IMR-90 (cell line): ENCODE data around the gene TECPR2. TPM values are rescaled to one million over a fixed set of nuclear protein-coding genes. Genes with fewer than 3 reads are reported as not detected.
A peak's percentile ranks its signal among the peaks of the same experiment; 100 is the strongest.

Experiments used
- ATAC-seq: fragments of 200-7000 bp; cut with Tn5 transposase; 2 replicates; pipeline ENCODE4 v1.9.1; 2020; ENCODE audit warnings: low read depth, mild to moderate bottlenecking, moderate library complexity
- BruUV-seq: library from RNA; stranded (reverse); fragments of 400-500 nt; replicated peaks from 2 replicates; lab custom pipeline; 2021; lab: Mats Ljungman, UMichigan
- CTCF ChIA-PET: fragments of 300-600 bp; formaldehyde crosslinking; extraction: SDS; loops from one replicate; lab custom pipeline; 2021; ENCODE audit warnings: antibody characterized with exemption; lab: Yijun Ruan, JAX
- POLR2A ChIA-PET: fragments of 300-600 bp; sonication (Branson Sonifier 250); formaldehyde crosslinking; loops from one replicate; lab custom pipeline; 2022; ENCODE audit warnings: antibody characterized with exemption; ENCODE audit not compliant: unreplicated experiment; lab: Charles Lee
- DNase-seq: peaks from one replicate; pipeline ENCODE4 v3.0.0; 2013
- H2AFZ ChIP-seq: replicated peaks from 2 replicates; pipeline ENCODE3; 2013; ENCODE audit warnings: low read length, mild to moderate bottlenecking; ENCODE audit not compliant: poor library complexity
- H2AK5ac ChIP-seq: 2 replicates; pipeline ENCODE4 v1.6.1; 2013; ENCODE audit warnings: low read depth, low read length, inconsistent platforms
- H2AK9ac ChIP-seq: replicated peaks from 2 replicates; pipeline ENCODE3; 2013; ENCODE audit warnings: mild to moderate bottlenecking, low read depth, low read length, moderate library complexity; ENCODE audit not compliant: poor library complexity
- H2BK120ac ChIP-seq: 2 replicates; pipeline ENCODE4 v1.6.1; 2013; ENCODE audit warnings: low read depth, low read length, inconsistent platforms
- H2BK15ac ChIP-seq: 3 replicates; pipeline ENCODE4 v1.6.1; 2013; ENCODE audit warnings: low read depth, low read length, inconsistent platforms
- H2BK20ac ChIP-seq: 2 replicates; pipeline ENCODE4 v1.6.1; 2013; ENCODE audit warnings: low read depth, mild to moderate bottlenecking, inconsistent platforms, low read length, moderate library complexity
- H2BK5ac ChIP-seq: 2 replicates; pipeline ENCODE4 v1.6.1; 2013; ENCODE audit warnings: mild to moderate bottlenecking, low read depth, low read length, inconsistent platforms; ENCODE audit not compliant: poor library complexity, severe bottlenecking
- H3K14ac ChIP-seq: replicated peaks from 2 replicates; pipeline ENCODE4 v1.6.1; 2013; ENCODE audit warnings: low read depth, low read length, inconsistent platforms
- H3K18ac ChIP-seq: 2 replicates; pipeline ENCODE4 v1.6.1; 2013; ENCODE audit warnings: low read depth, low read length, control low read depth
- H3K23ac ChIP-seq: 2 replicates; pipeline ENCODE4 v1.6.1; 2013; ENCODE audit warnings: low read depth, low read length, inconsistent platforms
- H3K27ac ChIP-seq: 2 replicates; pipeline ENCODE4 v1.5.1; 2013; ENCODE audit warnings: mild to moderate bottlenecking, control low read depth, low read length; ENCODE audit not compliant: insufficient read depth
- H3K27me3 ChIP-seq: 2 replicates; pipeline ENCODE4 v1.6.1; 2013; ENCODE audit warnings: low read length; ENCODE audit not compliant: control insufficient read depth, insufficient read depth
- H3K36me3 ChIP-seq: 2 replicates; pipeline ENCODE4 v1.6.1; 2013; ENCODE audit warnings: low read length, mixed read lengths; ENCODE audit not compliant: control insufficient read depth, insufficient read depth
- H3K4ac ChIP-seq: 2 replicates; pipeline ENCODE4 v1.6.1; 2013; ENCODE audit warnings: low read depth, low read length, inconsistent platforms
- H3K4me1 ChIP-seq: 2 replicates; pipeline ENCODE4 v1.6.1; 2013; ENCODE audit warnings: low read length, mixed read lengths; ENCODE audit not compliant: control insufficient read depth, insufficient read depth
- H3K4me2 ChIP-seq: 2 replicates; pipeline ENCODE4 v1.6.1; 2013; ENCODE audit warnings: low read depth, mild to moderate bottlenecking, control low read depth, low read length, moderate library complexity
- H3K4me3 ChIP-seq: 2 replicates; pipeline ENCODE4 v1.5.1; 2013; ENCODE audit warnings: low read depth, mild to moderate bottlenecking, control low read depth, low read length, moderate library complexity; ENCODE audit not compliant: insufficient read depth
- H3K56ac ChIP-seq: 2 replicates; pipeline ENCODE4 v1.6.1; 2013; ENCODE audit warnings: low read length, inconsistent platforms; ENCODE audit not compliant: insufficient read depth; ENCODE audit errors: extremely low read depth
- H3K79me1 ChIP-seq, 2 experiments: 2 replicates each; pipeline ENCODE4 v1.6.1; 2013; ENCODE audit warnings: low read length in 2 of 2, inconsistent platforms in 1 of 2, low read depth in 1 of 2
- H3K9ac ChIP-seq: 2 replicates; pipeline ENCODE4 v1.6.1; 2013; ENCODE audit warnings: low read depth, low read length, control low read depth
- H3K9me1 ChIP-seq: 2 replicates; pipeline ENCODE4 v1.6.1; 2013; ENCODE audit warnings: low read length, inconsistent platforms; ENCODE audit not compliant: insufficient read depth
- H3K9me3 ChIP-seq: 2 replicates; pipeline ENCODE4 v1.6.1; 2013; ENCODE audit warnings: low read length; ENCODE audit not compliant: control insufficient read depth, insufficient read depth
- H4K20me1 ChIP-seq: 2 replicates; pipeline ENCODE4 v1.6.1; 2013; ENCODE audit warnings: low read length, inconsistent platforms; ENCODE audit not compliant: insufficient read depth
- H4K5ac ChIP-seq: 2 replicates; pipeline ENCODE4 v1.6.1; 2013; ENCODE audit warnings: mild to moderate bottlenecking, low read depth, low read length, control low read depth
- H4K8ac ChIP-seq, 2 experiments: 2 replicates each; pipeline ENCODE4 v1.6.1; 2013; ENCODE audit warnings: low read depth in 2 of 2, low read length in 2 of 2, control low read depth in 1 of 2, inconsistent platforms in 1 of 2
- H4K91ac ChIP-seq: 2 replicates; pipeline ENCODE4 v1.6.1; 2013; ENCODE audit warnings: low read depth, low read length, inconsistent platforms; ENCODE audit not compliant: insufficient read depth
- MAFK ChIP-seq: IDR thresholded peaks from 2 replicates; pipeline ENCODE4 v1.6.1; 2012; ENCODE audit warnings: low read depth, low read length, improper control_type of control experiment
- WGBS, 2 experiments: methylation state at CpG; one replicate each; pipeline versions ENCODE4 v1.1.5 to v1.1.7; 2013; ENCODE audit warnings: missing lambda C conversion rate in 2 of 2; ENCODE audit not compliant: insufficient read length in 1 of 2; ENCODE audit errors: extremely low coverage in 2 of 2; 5-methylcytosine and 5-hydroxymethylcytosine counted together
- dilution Hi-C: fragments of 300-500 bp; cut with HindIII; formaldehyde crosslinking; loops from one replicate; pipeline ENCODE4 v1.14.3; 2018; ENCODE audit warnings: low sequenced_read_pairs; ENCODE audit not compliant: unreplicated experiment
- in situ Hi-C: fragments of 300-500 bp; cut with MboI; formaldehyde crosslinking; loops from 3 replicates; pipeline ENCODE4 v1.14.3; 2019; ENCODE audit warnings: low sequenced_read_pairs, inconsistent platforms, mixed read lengths
- intact Hi-C: fragments of 100-400 bp; cut with micrococcal nuclease; formaldehyde crosslinking; loops from 2 replicates; pipeline ENCODE4 v1.10.0; 2022
- polyA plus RNA-seq, 3 experiments: library from polyadenylated mRNA; depleted of rRNA; stranded (reverse); fragments of >200 nt; gene quantifications; 2 replicates each; pipeline ENCODE4 v1.2.3, GENCODE V29; 2012; ENCODE audit warnings: low replicate concordance in 1 of 3
- total RNA-seq: library from RNA; depleted of rRNA; stranded (reverse); fragments of >200 nt; gene quantifications from 2 replicates; pipeline ENCODE4 v1.2.3, GENCODE V29; 2012
- TF ChIP-seq, protein P1 (sequence below): fragments of 150-350 bp; IDR thresholded peaks from 2 replicates; pipeline ENCODE4 v1.6.1; 2017; ENCODE audit warnings: mild to moderate bottlenecking, antibody characterized with exemption, low read length, low read depth

Gene TECPR2
- total and polyA plus RNA-seq, 2 of the 4 experiments (the other 2 are of a cell fraction) = 9.5 to 11.7 TPM

DNA sequence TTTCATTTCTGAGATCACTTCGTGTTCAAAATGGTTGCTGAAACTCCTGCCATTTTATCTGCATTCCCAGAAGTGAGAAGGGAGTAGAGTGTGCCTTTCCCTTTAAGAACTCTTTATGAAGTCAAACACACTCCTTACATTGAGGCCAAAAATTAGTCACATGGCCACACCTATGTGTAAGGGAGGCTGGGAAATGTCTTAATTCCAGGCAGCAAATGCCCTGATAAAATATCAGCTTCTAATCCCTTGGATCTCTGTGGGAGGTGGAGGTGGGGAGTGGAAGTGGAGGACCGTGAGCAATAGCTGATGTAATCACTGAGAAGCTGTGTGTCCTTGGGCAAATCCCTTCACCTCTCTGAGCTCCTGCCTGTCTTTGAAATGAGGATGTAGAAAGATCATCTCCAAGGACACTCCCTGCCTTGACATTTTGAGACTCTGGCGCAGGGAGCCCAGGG lies 169.5 kb downstream of the TECPR2 start:
- Histone ChIP-seq H3K9me1 (no peaks in the 10 kb centered on the region; the same call in 1 of the 2 replicates), H4K91ac (no peak overlapping the region), H2BK120ac (no peak overlapping the region), H3K9me3 (no peaks in the 10 kb centered on the region), H4K8ac (no peak overlapping the region), H3K14ac (no peak overlapping the region), H3K36me3 (no peaks in the 10 kb centered on the region), H3K79me1 (no peaks in the 10 kb centered on the region), H4K5ac (no peak overlapping the region), H3K18ac (no peak overlapping the region), H2BK5ac (no peak overlapping the region), H3K4me2 (no peak overlapping the region), H2AK9ac (no peak overlapping the region), H3K4me1 (no peaks in the 10 kb centered on the region), H3K4me3 (no peak overlapping the region), H2BK15ac (no peak overlapping the region), H4K20me1 (no peaks in the 10 kb centered on the region), H3K27me3 (no peaks in the 10 kb centered on the region), H2AK5ac (no peak overlapping the region), H3K4ac (no peak overlapping the region), H3K56ac (no peak overlapping the region), H2AFZ (no peak overlapping the region), H3K27ac (no peak overlapping the region), H3K23ac (no peak overlapping the region), H3K9ac (no peak overlapping the region), H2BK20ac (no peak overlapping the region)
- BruUV-seq = no TSS peak
- ATAC-seq = no peak
- intact Hi-C loops = no loop called here
- no CpG with 5 or more reads among the region's 3 CpGs for WGBS, 2 experiments
- CTCF ChIA-PET = interaction anchor here (0.6 kb wide), 1 partner anchor 46 kb away, joined by 3 read pairs; no protein-coding TSS in a partner anchor
- no peak for TF ChIP-seq MAFK
- TF ChIP-seq, protein P1, sequence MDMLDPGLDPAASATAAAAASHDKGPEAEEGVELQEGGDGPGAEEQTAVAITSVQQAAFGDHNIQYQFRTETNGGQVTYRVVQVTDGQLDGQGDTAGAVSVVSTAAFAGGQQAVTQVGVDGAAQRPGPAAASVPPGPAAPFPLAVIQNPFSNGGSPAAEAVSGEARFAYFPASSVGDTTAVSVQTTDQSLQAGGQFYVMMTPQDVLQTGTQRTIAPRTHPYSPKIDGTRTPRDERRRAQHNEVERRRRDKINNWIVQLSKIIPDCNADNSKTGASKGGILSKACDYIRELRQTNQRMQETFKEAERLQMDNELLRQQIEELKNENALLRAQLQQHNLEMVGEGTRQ = 0 out of 2 replicates have a peak, but pooled peaks have one; percentile 18
- POLR2A ChIA-PET = no interaction called here
- dilution Hi-C loops = no loop called here
- DNase-seq = peak; percentile 17
- in situ Hi-C loops = no loop called here
